Fibroblast of pulmonary artery (primary cell): ENCODE measurements around the gene NEK2.
"Not testable (repeated sequence)": the region's sequence is repeated elsewhere in the genome, so short reads cannot be mapped to it uniquely, and the experiment has no call there.

ENCODE experiments used
- DNase-seq: peaks from one replicate; pipeline ENCODE4 v3.0.0-alpha.2; 2010; ENCODE audit warnings: low read depth
- H3K4me3 ChIP-seq: replicated peaks from 2 replicates; pipeline ENCODE4 v1.5.1; 2011; ENCODE audit warnings: low read depth, mild to moderate bottlenecking, control low read depth, low read length, moderate library complexity
- TF ChIP-seq, protein P1 (sequence below): IDR thresholded peaks from 2 replicates; pipeline ENCODE4 v1.5.1; 2011; ENCODE audit warnings: mild to moderate bottlenecking, control low read depth, low read length, inconsistent platforms; ENCODE audit errors: missing control alignments

Gene NEK2

DNA sequence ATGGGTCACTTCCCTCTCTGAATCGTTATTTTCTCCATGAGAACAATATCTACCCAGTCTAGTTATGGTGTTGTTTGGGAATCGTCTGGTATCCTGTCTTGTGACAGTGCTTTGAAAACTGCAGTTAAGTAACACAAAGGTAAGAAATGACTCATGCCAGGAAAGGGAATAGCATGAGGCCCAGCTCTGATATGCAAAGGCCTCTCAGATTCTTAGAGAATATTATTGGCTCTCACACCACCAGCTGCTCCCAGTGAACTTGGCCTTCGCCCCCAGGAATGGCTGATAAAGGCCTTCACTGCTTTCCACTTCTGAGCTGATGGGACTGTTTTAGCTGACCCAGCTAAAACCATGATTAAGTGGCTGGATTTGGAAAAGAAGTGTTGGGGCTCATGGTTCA, 27.1 kb downstream of the NEK2 start:
- TF ChIP-seq, protein P1, sequence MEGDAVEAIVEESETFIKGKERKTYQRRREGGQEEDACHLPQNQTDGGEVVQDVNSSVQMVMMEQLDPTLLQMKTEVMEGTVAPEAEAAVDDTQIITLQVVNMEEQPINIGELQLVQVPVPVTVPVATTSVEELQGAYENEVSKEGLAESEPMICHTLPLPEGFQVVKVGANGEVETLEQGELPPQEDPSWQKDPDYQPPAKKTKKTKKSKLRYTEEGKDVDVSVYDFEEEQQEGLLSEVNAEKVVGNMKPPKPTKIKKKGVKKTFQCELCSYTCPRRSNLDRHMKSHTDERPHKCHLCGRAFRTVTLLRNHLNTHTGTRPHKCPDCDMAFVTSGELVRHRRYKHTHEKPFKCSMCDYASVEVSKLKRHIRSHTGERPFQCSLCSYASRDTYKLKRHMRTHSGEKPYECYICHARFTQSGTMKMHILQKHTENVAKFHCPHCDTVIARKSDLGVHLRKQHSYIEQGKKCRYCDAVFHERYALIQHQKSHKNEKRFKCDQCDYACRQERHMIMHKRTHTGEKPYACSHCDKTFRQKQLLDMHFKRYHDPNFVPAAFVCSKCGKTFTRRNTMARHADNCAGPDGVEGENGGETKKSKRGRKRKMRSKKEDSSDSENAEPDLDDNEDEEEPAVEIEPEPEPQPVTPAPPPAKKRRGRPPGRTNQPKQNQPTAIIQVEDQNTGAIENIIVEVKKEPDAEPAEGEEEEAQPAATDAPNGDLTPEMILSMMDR = no peak
- H3K4me3 ChIP-seq = no peak overlapping the region
- peak; percentile 72 for DNase-seq

DNA sequence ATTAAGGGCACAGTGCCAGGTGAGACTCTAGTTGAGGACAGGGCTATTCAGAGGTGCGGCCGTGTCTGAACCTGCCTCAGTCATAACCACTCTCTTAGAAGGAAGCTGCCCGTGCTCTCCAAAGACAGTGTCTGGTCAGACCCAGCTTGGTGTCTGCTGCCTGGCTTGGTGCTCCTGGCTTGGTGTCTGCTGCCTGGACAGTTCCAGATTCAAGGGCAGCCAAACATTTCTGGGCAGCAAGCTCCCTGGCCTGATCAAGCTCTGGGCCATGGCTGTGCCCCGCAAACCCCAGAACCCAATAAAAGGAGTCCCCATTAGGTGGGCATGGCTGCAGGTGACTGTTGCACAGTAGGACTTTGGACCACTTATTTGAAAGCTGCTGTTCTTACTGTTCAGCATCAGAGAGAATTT, 27.7 kb downstream of the NEK2 start:
- TF ChIP-seq, protein P1 = no peak
- no peak overlapping the region for H3K4me3 ChIP-seq
- no peak for DNase-seq

- DNase-seq = no peak
- H3K4me3 ChIP-seq = no peak overlapping the region
- TF ChIP-seq, protein P1 = no peak
These were observed 28.9 kb downstream of the NEK2 start for GRCh38 chr1:211646566-211646965.

GRCh38 chr1:211645601-211646000, 29.8 kb downstream of the NEK2 start:
- DNase-seq, H3K4me3 ChIP-seq: not testable (repeated sequence)

DNA sequence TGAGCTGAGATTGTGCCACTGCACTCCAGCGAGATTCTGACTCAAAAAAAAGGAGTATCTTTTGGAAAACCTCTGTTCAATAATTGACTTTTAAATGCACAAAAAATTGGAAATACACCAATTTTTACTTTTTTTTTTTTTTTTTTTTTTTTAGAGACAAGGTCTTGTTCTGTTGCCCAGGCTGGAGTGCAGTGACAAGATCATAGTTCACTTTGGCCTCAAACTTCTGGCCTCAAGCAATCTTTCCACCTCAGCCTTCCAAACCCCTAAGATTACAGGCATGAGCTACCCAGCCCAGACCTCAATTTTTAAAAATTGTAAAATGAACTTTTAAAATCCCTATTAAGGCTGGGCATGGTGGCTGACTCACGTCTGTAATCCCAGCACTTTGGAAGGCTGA, 30.8 kb downstream of the NEK2 start:
- no peak for DNase-seq
- TF ChIP-seq, protein P1 = no peak
- H3K4me3 ChIP-seq = no peak overlapping the region

GRCh38 chr1:211643324-211644212, 31.9 kb downstream of the NEK2 start:
- H3K4me3 ChIP-seq = no peak overlapping the region
- TF ChIP-seq, protein P1 = no peak
- DNase-seq = no peak

- TF ChIP-seq, protein P1 = no peak
- no peak overlapping the region for H3K4me3 ChIP-seq
- no peak for DNase-seq
These were observed 32.6 kb downstream of the NEK2 start for GRCh38 chr1:211642870-211643269.
